Stimulated activated CD8-positive, alpha-beta memory T cell treated with anti-CD3 and anti-CD28 coated beads, Interleukin-15, amount 100 ng/mL, for 4 hours (primary cell): ENCODE measurements around the gene RPL31.

Experiments used
- DNase-seq, 2 donors: peaks; one replicate each; pipeline ENCODE4 v3.0.0-alpha.2; 2020; ENCODE audit warnings: low read depth in 2 of 2

Gene RPL31

DNA sequence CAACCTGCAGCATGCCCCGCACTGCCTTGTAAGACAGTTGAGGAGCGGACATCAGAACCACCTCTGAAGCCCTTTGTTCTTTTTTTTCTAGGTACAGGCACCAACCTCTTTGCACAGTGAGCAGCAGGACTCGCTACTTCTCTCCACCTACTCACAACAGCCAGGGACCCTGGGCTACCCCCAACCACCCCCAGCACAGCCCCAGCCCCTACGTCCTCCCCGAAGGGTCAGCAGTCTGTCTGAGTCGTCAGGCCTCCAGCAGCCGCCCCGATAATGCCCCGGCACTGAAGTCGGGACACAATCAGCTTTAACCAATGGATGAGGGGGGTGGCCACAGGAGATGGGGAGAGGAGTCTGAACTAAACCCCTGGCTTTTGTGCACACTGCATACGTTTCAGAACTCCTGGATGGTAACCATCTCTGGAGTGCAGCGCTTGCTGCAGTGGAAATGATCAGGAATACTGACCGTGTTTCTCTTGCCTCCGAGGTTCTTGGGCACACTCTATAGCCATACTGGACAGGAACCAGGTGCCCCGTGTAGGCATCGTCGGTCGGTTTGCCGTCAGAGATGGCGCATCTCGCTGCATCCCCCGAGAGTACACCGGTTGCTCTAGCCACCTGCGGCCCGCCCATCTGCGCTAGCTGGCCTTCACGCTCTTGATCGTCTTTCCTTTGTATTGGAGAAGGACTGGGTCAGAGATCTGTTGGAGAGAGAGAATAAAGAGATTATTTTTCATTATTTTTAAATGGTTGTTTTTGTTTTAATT is 6.6 kb upstream of the RPL31 start:
- no peak for DNase-seq

DNA sequence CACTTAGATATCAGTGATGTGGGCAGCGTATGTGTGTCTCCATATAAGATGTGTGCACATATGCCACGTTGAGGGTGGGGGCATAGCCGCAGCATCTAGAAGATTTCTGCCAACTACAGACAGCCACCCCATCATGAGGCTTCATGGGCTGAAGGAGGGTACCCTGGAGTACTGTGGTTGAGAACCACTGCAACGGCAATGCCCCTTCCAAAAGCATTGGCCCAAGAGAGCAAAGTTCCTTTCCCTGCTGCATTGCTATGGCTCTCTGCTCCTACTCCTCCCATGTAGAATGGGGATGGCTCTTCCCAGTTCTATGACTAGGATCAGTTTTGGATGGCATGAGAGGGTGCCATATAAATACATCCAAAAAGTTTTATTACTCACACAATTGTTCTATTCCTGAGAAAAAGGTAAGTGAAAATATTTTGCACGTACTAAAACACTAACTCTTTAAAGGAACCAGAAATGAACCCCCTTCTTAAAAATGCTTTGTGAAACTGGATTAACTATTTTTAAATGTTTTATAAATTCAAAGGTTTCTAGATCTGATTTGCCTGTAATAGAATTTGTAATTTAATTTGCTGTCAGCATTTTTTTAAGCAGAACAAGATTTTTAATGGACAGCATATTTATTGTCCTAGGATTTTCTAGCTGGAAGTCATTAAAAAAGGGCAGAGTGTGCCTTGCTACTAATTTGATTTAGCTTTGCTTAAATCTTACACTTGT is 4.4 kb upstream of the RPL31 start:
- DNase-seq = no peak

DNA sequence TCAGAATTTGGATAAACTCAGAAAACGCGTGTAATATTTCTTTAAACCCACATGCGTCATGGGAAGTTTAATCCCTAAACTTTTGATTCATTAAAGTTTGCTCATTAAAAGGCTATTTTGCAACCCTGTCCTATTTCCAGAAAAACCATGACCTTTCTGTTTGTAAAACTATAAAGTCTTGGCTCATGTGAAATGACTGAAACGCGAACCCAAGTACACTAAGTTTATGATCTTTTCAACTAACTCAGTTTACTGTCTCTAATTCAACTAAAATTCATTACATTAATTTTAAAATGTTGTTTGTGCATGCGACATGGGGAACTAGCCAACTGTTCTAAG is 3.9 kb upstream of the RPL31 start:
- no peak for DNase-seq

DNA sequence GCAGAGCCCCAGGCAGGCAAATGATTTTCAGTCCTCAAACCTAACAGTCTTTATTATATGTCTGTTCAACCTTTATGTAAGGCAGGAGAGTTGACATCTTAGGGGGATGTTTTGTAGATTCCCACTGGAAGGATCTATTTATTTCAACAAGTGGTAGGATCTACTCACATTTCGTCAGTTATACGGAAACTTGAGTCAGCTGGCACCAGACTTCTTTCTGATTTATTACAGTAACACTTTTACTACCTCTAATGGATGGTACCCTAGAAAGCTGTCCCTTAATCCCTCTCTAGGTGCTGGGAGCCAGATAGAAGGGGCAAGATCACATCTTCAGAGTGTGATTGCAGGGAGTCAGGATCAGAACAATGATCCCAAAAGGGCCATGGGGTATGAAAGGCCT is 2.1 kb upstream of the RPL31 start:
- no peak for DNase-seq

DNA sequence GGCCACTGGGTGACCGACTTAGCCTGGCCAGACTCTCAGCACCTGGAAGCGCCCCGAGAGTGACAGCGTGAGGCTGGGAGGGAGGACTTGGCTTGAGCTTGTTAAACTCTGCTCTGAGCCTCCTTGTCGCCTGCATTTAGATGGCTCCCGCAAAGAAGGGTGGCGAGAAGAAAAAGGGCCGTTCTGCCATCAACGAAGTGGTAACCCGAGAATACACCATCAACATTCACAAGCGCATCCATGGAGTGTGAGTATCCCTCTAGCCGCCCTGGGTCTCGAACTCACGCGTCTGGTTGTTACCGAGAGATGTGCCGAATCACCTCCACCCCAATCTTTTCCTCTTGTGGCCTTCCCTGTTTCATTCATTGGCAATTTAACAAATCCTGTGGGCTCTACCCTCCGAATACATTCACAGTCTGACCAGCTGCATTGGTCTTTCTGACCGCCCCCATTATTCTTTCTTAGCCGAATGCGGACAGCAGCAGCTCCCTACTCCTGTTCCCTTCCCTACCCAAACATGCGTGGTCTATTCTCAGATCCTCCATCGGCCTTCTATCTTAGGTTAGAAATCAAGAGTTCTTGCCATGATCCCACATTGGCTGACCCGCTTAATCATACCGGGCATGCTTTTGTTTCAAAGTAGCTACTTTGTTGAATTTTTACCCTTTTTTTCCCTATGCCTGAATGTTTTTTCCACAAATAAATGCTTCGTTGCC is 631 bp downstream of the RPL31 start:
- no peak for DNase-seq

DNA sequence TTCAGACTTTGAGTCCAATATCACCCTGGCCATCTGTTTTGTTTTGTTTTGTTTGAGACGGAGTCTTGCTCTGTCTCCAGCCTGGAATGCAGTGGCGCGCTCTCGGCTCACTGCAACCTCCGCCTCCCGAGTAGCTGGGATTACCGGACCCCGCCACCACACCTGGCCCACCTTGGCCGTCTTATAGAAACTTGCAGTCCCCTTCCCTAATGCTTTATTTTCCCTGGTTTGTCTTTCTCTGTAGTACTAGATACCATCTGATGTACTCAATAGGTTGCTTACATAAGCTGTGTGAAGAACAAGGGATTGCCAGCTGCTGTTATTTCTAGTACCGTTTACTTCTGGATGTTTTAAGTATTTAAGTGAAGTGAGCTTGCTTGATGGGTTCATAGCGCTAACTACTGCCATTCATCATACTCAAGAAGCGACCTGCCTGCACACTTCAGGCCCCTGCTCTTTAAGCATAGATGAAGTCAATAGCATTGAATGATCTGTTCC is 1.2 kb downstream of the RPL31 start:
- DNase-seq = no peak

DNA sequence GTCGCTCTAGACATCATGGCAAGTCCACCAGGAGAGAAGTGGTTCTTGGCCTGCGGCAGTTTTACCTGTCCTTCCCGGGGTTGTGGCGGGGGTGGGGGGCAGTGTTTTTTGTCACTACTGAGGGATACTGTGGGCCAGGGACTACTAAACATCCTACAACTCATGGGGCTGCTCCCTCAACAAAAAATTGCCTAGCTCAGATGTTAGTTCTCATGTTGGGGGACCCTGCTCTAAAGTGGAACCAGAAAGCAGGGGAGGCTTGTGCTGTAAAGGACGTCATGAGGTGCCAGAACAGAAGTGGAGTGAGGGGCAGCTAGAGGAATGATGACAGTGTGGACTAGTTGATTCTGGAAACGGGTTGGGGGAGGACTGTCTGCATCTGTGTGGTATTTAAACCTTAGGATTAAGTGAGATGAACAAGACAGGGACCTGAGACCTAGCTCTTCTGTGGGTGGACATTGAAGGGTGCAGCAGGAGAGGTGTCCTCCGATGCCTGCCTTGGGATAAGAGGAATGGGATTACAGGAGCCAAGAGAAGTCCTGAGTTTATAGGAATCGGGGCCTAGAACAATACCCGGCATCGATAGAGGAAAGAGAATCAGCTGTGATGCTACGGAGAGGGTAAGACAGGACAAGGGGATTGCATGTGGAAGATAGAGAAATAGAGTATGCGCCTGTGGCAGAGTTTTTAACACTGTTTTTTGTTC is 2.7 kb downstream of the RPL31 start:
- DNase-seq = no peak

DNA sequence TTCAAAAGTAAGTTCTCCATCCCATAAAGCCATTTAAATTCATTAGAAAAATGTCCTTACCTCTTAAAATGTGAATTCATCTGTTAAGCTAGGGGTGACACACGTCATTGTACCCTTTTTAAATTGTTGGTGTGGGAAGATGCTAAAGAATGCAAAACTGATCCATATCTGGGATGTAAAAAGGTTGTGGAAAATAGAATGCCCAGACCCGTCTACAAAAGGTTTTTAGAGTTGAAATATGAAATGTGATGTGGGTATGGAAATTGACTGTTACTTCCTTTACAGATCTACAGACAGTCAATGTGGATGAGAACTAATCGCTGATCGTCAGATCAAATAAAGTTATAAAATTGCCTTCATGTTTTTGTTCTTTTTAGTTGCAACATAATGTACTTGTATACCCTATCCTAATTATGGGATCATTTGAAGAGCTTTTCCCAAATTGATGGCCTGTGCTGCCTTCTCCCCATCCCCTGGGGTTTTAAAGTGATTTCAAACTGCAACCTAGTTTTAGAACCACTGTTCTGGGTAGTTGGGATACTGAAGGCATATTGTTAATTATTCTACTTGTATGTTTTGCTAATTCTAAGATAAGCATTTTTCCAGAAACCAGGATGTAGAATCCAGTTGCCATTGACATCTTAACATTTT is 4.1 kb downstream of the RPL31 start:
- no peak for DNase-seq

DNA sequence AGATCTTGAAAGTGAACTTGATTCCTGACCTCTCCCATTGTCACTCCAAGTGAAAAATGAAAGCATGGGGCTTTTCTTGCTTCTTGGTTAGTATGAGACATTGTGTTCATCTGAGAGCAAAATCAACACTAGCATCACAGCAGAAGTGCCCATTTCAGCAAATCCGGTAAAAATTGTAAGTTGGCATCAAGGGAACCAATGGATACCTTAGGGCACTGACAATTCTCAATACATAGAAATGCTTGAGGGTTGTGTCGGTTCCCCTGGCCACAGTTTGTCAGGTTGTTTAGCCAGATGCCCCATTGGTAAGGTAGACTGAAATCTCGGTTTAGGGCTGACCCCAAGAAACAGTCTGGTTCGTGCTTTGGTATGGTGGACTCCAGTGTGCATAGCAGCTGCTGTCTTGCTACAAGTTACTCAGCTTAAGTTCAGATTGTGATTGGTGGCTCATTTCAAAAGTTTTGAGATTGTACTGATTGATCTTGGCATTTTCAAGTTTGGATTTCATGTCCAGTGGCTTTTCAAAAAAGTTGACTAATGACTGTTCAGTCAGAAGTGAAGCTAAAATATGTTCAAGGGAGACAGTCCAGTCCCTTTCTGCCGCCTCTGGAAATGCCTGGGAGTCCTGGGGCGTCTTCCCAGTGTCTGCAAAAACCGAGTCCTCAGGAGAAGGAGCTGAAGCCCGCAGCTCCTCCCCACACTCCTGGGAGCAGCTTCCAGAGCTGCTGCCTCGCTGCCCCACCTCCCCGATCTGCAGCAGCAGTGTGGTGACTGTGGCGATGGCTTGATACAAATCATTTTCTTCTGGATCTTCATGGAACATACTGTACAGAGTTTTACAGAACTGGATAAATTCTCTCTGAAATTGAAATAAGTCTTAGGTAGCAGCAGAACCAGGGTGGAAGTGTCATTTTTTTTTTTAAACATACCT is 5.6 kb downstream of the RPL31 start:
- no peak for DNase-seq

DNA sequence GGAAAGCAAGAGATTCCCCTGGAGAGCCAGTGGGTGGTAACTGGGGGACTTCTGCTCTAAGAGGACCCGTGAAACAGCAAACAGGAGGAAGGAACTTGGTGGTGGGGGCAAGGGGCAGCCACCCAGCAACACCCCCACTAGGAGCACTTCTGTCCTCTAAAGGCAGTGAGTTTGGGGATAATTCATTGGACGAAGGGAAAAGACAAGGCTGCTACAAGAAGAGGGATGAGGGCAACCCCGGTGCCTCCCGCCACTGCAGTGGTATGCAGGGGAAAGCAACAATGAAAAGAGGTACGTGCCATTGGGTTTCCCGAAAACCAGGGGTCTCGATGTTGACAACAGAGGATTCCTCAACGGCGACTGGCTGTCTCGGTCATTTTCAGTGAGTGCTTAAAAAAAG is 9.1 kb downstream of the RPL31 start:
- no peak for DNase-seq

DNA sequence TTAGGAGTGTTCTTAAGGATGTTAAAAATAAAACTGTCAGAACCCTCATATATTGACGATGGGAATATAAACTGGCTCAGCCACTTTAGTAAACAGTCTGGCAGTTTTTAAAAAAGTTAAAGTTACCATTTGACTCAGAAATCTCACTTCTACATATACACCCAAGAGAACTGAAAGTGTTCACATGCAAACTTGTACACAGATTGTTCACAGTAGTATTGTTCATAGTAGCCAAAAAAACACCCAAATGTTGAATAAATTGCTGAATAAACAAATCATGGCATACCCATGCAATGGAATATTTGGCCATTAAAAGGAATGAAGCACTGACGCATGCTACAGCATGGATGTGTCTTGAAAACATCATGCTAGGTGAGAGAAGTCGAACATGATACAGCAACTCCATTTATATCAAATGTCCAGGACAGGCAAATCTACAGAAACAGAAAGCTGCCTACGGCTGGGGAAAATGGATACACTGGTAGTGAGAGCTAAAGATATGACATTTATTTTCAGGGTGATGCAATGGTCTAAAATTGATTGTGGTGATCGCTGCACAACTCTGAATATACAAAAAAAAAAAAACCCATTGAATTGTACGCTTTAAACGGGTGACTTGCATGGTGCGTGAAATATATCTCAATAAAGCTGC is 10.1 kb downstream of the RPL31 start:
- no peak for DNase-seq

DNA sequence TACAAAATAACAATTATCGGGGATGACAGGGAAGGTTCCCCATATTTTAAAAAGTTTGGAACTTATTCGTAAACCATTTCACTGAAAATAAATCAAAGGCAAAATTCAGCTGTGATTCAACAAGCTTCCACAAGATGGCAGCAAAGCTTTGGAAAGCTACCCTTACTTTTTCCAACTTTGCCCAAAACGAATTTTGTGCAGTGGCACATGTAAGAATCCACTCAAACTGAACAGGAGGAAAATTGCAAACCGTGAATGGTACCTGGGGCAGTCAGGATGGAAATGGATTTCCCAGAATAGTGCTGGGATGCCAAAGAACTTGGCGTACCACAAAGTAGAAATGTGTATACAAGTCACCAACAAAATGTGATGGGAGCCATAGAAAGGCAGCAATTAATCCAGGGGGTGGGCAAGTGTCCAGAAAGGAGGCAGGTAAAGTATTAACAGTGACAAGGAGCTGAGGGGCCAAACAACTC is 10.7 kb downstream of the RPL31 start:
- no peak for DNase-seq

DNA sequence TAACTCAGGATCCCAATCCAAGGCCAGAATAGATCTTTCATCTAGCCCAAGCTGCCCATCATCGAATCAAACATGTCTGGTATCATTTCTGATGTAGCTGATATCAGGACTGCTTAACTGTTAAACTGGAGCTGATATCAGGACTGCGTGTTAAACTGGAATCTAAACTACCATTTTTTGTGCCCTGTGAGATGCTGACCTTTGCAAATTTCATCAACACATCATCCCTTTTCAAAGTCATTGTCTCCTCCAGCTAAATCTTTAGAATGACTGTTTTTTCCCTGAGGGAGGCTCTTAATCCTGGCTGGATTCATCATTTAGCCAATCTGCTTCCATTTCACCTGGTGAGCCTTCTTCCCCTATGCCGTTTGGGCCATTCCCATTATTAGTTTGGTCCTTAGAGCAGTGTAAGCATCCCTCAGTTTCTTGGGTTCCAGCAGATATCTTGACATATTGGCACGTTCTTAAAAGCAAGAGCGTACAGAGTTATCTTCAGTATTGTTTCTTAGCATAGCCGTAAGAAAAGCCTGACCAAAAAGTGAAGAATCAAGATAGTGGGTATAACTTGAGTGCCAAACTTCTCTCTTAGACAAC is 12.3 kb downstream of the RPL31 start:
- no peak for DNase-seq

DNA sequence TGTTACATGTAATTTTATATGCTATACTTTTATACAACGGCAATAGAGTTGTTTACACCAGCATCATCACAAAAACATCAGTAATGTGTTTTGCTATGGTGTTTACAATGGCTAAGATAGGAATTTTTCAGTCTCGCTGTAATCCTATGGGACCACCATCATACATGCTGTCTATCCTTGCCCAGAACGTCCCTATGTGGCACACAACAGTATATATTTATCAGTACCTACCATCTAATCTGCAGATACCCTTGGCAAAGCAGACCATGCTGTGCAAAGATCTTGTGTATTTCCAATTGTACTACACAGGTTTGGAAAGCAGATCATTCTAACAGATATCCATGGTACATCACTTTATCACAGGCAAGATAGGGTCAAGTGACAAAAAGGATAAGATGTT is 15.3 kb downstream of the RPL31 start:
- DNase-seq = no peak

DNA sequence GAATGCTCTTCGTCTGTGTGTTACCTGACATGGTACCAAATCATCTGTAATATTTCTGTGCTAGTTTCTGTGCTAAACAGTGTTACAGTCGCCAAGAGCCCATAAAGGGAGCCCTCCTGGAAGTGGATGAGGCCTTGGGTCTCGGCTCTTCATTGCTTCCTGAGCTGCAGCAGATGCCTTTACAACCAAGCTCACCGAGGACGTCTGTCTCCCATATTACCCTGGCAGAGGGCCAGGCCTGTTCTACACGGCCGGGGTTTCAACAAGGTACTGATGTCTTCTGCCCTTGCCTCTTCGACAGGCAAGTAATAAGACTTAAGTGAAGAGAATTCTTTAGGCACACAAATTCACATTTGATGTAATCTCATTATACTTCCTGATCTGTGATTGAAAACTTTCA is 16.8 kb downstream of the RPL31 start:
- DNase-seq = no peak

DNA sequence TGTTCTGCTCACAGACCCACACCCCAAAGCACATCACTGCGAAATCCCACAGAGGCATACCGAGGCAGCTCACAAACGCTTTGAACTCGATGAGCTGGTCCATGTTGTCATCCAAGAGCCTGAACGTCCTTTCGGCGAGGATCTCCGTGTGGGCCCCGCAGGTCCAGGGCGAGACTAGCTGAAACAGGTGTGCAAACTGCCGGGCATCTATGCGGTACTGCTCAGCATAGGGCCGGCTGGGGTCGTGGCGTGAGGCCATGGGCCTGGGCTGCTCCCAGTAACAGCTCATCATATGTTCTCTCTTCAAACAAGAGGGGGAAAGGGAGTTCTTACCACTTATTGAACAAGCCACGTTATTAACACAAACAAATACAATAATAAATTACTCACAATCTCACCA is 20.1 kb downstream of the RPL31 start:
- DNase-seq = no peak

DNA sequence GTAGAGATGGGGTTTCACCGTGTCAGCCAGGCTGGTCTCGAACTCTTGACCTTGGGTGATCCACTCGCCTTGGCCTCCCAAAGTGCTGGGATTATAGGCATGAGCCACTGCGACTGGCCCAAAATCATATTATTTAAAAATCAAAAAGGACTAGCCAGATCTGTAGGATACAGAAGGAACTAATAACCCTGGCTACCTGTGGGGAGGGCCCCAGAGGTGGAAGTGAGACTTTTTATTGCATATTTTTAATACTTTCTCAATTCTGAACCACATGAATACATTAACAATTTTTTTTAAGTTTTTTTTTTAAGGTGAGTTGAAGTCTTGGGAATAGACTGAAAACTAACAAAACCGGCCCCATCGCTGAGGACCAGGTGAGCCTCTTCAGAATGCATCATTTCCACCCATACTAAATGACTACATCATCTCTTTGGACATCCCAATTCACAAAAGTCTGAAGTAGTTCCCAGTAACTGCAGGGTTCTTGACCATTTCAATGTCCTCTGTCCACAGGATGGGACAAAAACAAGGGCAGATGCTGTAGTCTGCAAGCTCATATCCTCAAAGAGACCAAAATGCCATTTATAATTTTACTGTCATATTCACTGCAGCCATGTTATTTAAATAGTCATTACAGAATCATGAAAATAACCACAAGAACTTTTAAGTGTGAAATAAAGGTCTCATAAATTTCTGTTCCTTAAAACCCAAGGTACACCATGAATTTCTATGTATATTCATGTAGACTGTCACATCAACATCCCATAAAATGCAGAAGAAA is 21.4 kb downstream of the RPL31 start:
- no peak for DNase-seq

DNA sequence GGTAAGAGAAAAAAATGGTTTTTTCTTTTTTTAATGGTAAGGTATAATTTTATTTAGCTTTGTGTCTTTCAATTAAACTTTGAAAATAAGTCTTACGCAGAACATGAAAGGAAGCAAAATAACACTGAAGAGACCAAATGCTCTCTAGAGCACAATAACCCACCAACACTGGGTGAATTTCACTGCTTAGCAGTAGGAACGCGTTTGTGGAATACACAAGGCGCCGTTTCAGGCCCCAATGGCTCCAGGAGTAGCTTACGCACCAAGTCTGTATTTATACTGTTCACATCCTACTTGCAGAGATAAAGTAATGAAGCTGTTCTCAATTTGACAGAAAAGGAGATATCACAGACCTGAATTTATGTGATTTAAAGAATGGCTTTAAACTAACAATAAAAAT is 23.5 kb downstream of the RPL31 start:
- no peak for DNase-seq

DNA sequence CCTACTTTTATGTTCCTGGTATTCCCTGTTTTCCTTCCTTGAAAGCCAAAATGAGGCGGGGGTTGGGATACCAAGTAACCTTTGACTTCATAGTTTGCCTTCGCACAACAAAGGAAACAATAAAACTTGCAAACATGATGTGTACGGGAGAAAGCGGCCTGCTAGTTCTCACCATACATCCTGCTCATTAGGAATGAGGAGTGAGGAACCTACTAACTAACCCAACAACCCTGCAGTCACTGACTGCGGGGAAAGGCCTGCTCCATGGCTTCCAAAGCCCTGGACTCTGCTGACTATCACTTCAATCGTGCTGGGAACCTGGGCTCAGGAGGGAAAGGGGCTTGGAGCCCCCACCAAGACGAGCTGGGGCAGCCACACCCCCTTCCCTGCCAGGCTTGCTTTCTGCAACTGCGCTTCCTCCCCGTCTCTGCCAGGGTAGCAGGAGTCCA is 24.2 kb downstream of the RPL31 start:
- DNase-seq = no peak
